Body of pancreas (tissue), 4 donors: ENCODE data around the gene RAB10.

Experiments
- POLR2A ChIP-seq, 3 donors: fragments of 450-650 bp; IDR thresholded peaks; one replicate each; pipeline ENCODE4 v1.6.1; 2016; ENCODE audit warnings: antibody characterized with exemption in 3 of 3, mild to moderate bottlenecking in 2 of 3
- TF ChIP-seq, protein P1 (sequence below), 7 experiments: fragments of 450-650 bp in 4 of 7; fragments of 200-600 bp in 3 of 7; sonication (generic) in 3 of 7; IDR thresholded peaks; one replicate each; pipeline ENCODE4 v1.5.1; 2016 to 2019; ENCODE audit warnings: antibody characterized with exemption in 7 of 7

- TF ChIP-seq, protein P1, sequence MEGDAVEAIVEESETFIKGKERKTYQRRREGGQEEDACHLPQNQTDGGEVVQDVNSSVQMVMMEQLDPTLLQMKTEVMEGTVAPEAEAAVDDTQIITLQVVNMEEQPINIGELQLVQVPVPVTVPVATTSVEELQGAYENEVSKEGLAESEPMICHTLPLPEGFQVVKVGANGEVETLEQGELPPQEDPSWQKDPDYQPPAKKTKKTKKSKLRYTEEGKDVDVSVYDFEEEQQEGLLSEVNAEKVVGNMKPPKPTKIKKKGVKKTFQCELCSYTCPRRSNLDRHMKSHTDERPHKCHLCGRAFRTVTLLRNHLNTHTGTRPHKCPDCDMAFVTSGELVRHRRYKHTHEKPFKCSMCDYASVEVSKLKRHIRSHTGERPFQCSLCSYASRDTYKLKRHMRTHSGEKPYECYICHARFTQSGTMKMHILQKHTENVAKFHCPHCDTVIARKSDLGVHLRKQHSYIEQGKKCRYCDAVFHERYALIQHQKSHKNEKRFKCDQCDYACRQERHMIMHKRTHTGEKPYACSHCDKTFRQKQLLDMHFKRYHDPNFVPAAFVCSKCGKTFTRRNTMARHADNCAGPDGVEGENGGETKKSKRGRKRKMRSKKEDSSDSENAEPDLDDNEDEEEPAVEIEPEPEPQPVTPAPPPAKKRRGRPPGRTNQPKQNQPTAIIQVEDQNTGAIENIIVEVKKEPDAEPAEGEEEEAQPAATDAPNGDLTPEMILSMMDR (IDR thresholded peaks at IDR 0.05), result no peak
- no peak for TF ChIP-seq POLR2A (IDR thresholded peaks at IDR 0.05)
These were observed 25.7 kb downstream of the RAB10 start for GRCh38 chr2:26059542-26059941.
